Muscle of leg (tissue), 11 donors: Measurements from ENCODE around the gene HILPDA. TPM values are rescaled to one million over a fixed set of nuclear protein-coding genes. Genes with fewer than 3 reads are reported as not detected.

ENCODE experiments used
- DNase-seq: peaks from one replicate; pipeline ENCODE4 v3.0.0; 2013
- H3K27ac ChIP-seq: one replicate; pipeline ENCODE4 v1.5.1; 2013; ENCODE audit warnings: mild to moderate bottlenecking, low read length, control low read depth
- H3K27me3 ChIP-seq: one replicate; pipeline ENCODE4 v1.6.1; 2013; ENCODE audit warnings: low read length; ENCODE audit not compliant: control insufficient read depth, insufficient read depth
- H3K36me3 ChIP-seq: one replicate; pipeline ENCODE4 v1.6.1; 2013; ENCODE audit warnings: low read length; ENCODE audit not compliant: control insufficient read depth, insufficient read depth
- H3K4me1 ChIP-seq: one replicate; pipeline ENCODE4 v1.6.1; 2013; ENCODE audit warnings: low read length; ENCODE audit not compliant: control insufficient read depth, insufficient read depth
- H3K4me3 ChIP-seq: one replicate; pipeline ENCODE4 v1.5.1; 2013; ENCODE audit warnings: low read length, control low read depth
- H3K9me3 ChIP-seq: replicated peaks from 2 replicates; pipeline ENCODE4 v1.6.1; 2013; ENCODE audit warnings: low read depth, low read length; ENCODE audit not compliant: control insufficient read depth
- WGBS: methylation state at CpG from one replicate; pipeline ENCODE4 v1.1.5; 2013; ENCODE audit warnings: missing lambda C conversion rate; ENCODE audit not compliant: insufficient coverage; 5-methylcytosine and 5-hydroxymethylcytosine counted together
- polyA plus RNA-seq, 8 donors: library from polyadenylated mRNA; unstranded; fragments of 120-200 nt; gene quantifications; one replicate each; pipeline versions ENCODE4 v1.2.1 to v1.2.3, GENCODE V29; 2013; ENCODE audit warnings: inconsistent platforms in 1 of 8, low replicate concordance in 1 of 8; ENCODE audit not compliant: insufficient read length in 8 of 8, insufficient read depth in 1 of 8
- total RNA-seq: library from RNA; stranded (reverse); fragments of 120-200 nt; gene quantifications from one replicate; pipeline ENCODE4 v1.2.4, GENCODE V29; 2013

Gene HILPDA
- total and polyA plus RNA-seq, 9 donors = 11.1 to 15.4 (median 13.5) TPM

DNA sequence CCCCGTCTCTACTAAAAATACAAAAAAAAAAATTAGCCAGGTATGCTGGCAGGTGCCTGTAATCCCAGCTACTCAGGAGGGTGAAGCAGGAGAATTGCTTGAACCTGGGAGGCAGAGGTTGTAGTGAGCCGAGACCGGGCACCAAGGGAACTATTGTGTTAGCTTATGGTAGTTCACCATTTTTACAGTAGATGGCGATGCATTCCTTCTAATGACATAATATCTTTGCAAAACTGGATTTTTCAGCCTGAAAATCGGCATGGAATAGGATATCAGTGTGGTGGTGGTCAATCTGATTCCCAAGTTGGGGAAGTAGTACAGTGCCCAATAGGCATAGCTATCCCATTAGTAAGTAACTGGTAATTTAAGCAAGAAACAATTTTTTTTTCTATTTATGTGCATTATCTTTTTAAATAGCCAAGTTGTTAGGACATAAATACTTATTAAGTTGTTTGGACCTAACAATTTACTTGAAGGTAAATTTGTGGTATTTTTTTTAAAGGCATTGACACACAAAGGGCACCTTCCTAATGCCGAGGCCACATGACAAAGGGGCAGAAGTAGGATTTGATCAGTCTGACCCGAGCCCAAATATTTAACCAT is 28.3 kb upstream of the HILPDA start:
- H3K36me3 ChIP-seq = no peaks in the 10 kb centered on the region
- no peak overlapping the region for H3K27ac ChIP-seq
- peaks cover 4% of the 10 kb centered on the region for H3K27me3 ChIP-seq
- no peak overlapping the region for H3K4me3 ChIP-seq
- peaks cover 15% of the 10 kb centered on the region for H3K4me1 ChIP-seq
- peak; percentile 77 for DNase-seq
- no peaks in the 10 kb centered on the region for H3K9me3 ChIP-seq
- no CpG with 5 or more reads among the region's 7 CpGs for WGBS

GRCh38 chr7:128430207-128430606 is 25.5 kb upstream of the HILPDA start:
- Histone ChIP-seq H3K4me1 (peaks cover 5% of the 10 kb centered on the region), H3K27ac (no peak overlapping the region), H3K9me3 (no peaks in the 10 kb centered on the region), H3K36me3 (no peaks in the 10 kb centered on the region), H3K27me3 (peaks cover 4% of the 10 kb centered on the region), H3K4me3 (no peak overlapping the region)
- no peak for DNase-seq
- WGBS = no CpG with 5 or more reads among the region's 3 CpGs

- Histone ChIP-seq H3K27me3 (peaks cover 4% of the 10 kb centered on the region), H3K4me1 (peaks cover 5% of the 10 kb centered on the region)
Observed at GRCh38 chr7:128431221-128431620, 24.5 kb upstream of the HILPDA start.

DNA sequence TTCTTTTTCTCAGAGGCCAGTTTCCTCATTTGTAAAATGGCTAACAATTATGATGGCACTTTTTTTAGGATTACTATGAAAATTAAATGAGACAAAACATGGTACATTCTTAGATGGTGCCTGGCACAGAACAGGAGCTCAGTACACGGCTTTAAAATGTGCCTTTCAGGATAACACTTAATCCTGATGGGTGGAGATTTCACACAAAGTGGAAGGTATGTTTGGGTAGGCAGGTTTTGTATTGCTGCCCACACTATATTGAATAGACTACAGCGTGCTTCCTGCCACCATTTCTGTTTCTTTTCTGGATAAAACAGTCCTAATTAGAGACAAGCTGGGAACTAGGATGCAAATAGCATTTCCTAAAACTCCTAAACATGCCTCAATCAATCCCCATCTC is 23.9 kb upstream of the HILPDA start:
- H3K27ac ChIP-seq = no peak overlapping the region
- peaks cover 4% of the 10 kb centered on the region for H3K27me3 ChIP-seq
- no peak overlapping the region for H3K4me3 ChIP-seq
- H3K36me3 ChIP-seq = no peaks in the 10 kb centered on the region
- peaks cover 5% of the 10 kb centered on the region for H3K4me1 ChIP-seq
- no peaks in the 10 kb centered on the region for H3K9me3 ChIP-seq
- no CpG with 5 or more reads among the region's 2 CpGs for WGBS
- DNase-seq = no peak

More at GRCh38 chr7:128431221-128431620, 24.5 kb upstream of the HILPDA start:
- WGBS = 23% methylated on average over 5 of the region's 6 CpGs
- H3K36me3 ChIP-seq = no peaks in the 10 kb centered on the region
- no peak overlapping the region for H3K4me3 ChIP-seq
- no peak overlapping the region for H3K27ac ChIP-seq
- no peaks in the 10 kb centered on the region for H3K9me3 ChIP-seq
- DNase-seq = no peak

GRCh38 chr7:128434413-128435326 is 21.0 kb upstream of the HILPDA start:
- Histone ChIP-seq H3K4me1 (peaks cover 5% of the 10 kb centered on the region), H3K9me3 (no peaks in the 10 kb centered on the region), H3K27ac (no peak overlapping the region), H3K36me3 (no peaks in the 10 kb centered on the region), H3K4me3 (no peak overlapping the region), H3K27me3 (peaks cover 6% of the 10 kb centered on the region)
- DNase-seq = no peak
- no CpG with 5 or more reads among the region's 4 CpGs for WGBS

- no peak overlapping the region for H3K27ac ChIP-seq
- H3K9me3 ChIP-seq = no peaks in the 10 kb centered on the region
- 40% methylated on average over 1 of the region's 3 CpGs for WGBS
- H3K4me3 ChIP-seq = no peak overlapping the region
- peaks cover 5% of the 10 kb centered on the region for H3K4me1 ChIP-seq
- DNase-seq = no peak
- H3K27me3 ChIP-seq = peaks cover 6% of the 10 kb centered on the region
- no peaks in the 10 kb centered on the region for H3K36me3 ChIP-seq
Observed at GRCh38 chr7:128435327-128435686, 20.4 kb upstream of the HILPDA start.

- H3K27ac ChIP-seq = no peak overlapping the region
- WGBS = 90% methylated on average over 4 of the region's 8 CpGs
- peaks cover 4% of the 10 kb centered on the region for H3K27me3 ChIP-seq
- DNase-seq = no peak
- no peaks in the 10 kb centered on the region for H3K36me3 ChIP-seq
- H3K4me3 ChIP-seq = no peak overlapping the region
- no peaks in the 10 kb centered on the region for H3K4me1 ChIP-seq
- H3K9me3 ChIP-seq = no peaks in the 10 kb centered on the region
Observed at GRCh38 chr7:128437426-128438332, 18.0 kb upstream of the HILPDA start.

- WGBS = no CpG with 5 or more reads among the region's 3 CpGs
- Histone ChIP-seq H3K4me3 (no peak overlapping the region), H3K36me3 (no peaks in the 10 kb centered on the region), H3K27ac (no peak overlapping the region), H3K9me3 (no peaks in the 10 kb centered on the region), H3K27me3 (peaks cover 2% of the 10 kb centered on the region), H3K4me1 (peaks cover 10% of the 10 kb centered on the region)
- no peak for DNase-seq
Observed at GRCh38 chr7:128442356-128442755, 13.3 kb upstream of the HILPDA start.

GRCh38 chr7:128443831-128444600 is 11.7 kb upstream of the HILPDA start:
- no peak for DNase-seq
- no peak overlapping the region for H3K27ac ChIP-seq
- WGBS = 47% methylated on average over 3 of the region's 7 CpGs
- H3K27me3 ChIP-seq = peaks cover 2% of the 10 kb centered on the region
- peaks cover 10% of the 10 kb centered on the region for H3K4me1 ChIP-seq
- no peaks in the 10 kb centered on the region for H3K9me3 ChIP-seq
- no peak overlapping the region for H3K4me3 ChIP-seq
- no peaks in the 10 kb centered on the region for H3K36me3 ChIP-seq
